ENCODE measurements around the gene TRAF6. TPM values are rescaled to one million over a fixed set of nuclear protein-coding genes. Genes with fewer than 3 reads are reported as not detected.
"Not testable (repeated sequence)": the region's sequence is repeated elsewhere in the genome, so short reads cannot be mapped to it uniquely, and the experiment has no call there.

The TRAF6 gene
- total RNA-seq = 10 to 100 TPM; 10.7 to 16.0 (median 13.3) TPM

GRCh38 chr11:36509694-36510593 lies at the start of gene TRAF6:
TSS of gene TRAF6 (minus strand) at chr11:36510272. CDS start at chr11:36501515, 8,757 bp downstream.
- peak; percentile 79 to 97 for DNase-seq (ENCODE audit: low spot score in 2 of 2)
- intact Hi-C loops (cut with DNase I; ENCODE audit: low total_unique reads) = loop anchor here (5.0 kb wide), 1 partner anchor 538 kb away; no protein-coding TSS in a partner anchor
- WGBS, 2 donors = 0% methylated on average over 44 to 67 of the region's 81 CpGs
- TF ChIP-seq, protein P1, sequence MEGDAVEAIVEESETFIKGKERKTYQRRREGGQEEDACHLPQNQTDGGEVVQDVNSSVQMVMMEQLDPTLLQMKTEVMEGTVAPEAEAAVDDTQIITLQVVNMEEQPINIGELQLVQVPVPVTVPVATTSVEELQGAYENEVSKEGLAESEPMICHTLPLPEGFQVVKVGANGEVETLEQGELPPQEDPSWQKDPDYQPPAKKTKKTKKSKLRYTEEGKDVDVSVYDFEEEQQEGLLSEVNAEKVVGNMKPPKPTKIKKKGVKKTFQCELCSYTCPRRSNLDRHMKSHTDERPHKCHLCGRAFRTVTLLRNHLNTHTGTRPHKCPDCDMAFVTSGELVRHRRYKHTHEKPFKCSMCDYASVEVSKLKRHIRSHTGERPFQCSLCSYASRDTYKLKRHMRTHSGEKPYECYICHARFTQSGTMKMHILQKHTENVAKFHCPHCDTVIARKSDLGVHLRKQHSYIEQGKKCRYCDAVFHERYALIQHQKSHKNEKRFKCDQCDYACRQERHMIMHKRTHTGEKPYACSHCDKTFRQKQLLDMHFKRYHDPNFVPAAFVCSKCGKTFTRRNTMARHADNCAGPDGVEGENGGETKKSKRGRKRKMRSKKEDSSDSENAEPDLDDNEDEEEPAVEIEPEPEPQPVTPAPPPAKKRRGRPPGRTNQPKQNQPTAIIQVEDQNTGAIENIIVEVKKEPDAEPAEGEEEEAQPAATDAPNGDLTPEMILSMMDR (IDR thresholded peaks at IDR 0.05) = peak in 1 of 3 donors; percentile 75
- no peak for TF ChIP-seq POLR2A (IDR thresholded peaks at IDR 0.05)
- H3K4me3 ChIP-seq (ENCODE audit: low read depth, poor library complexity, severe bottlenecking) = peak within 1 kb of the TSS; percentile 96

- no peak overlapping the region for H3K4me3 ChIP-seq (ENCODE audit: low read depth, poor library complexity, severe bottlenecking)
- no peak for DNase-seq (ENCODE audit: low spot score in 2 of 2)
- intact Hi-C loops (cut with DNase I; ENCODE audit: low total_unique reads) = no loop called here
- WGBS, 2 donors = 71 to 76% methylated on average over 4 of the region's 4 CpGs
- TF ChIP-seq POLR2A (IDR thresholded peaks at IDR 0.05) = no peak
- TF ChIP-seq, protein P1 (IDR thresholded peaks at IDR 0.05) = no peak
Measured at GRCh38 chr11:36558571-36559413, 48.7 kb upstream of the TRAF6 start.

- TF ChIP-seq POLR2A (IDR thresholded peaks at IDR 0.05) = no peak
- TF ChIP-seq, protein P1 (IDR thresholded peaks at IDR 0.05) = no peak
- intact Hi-C loops (cut with DNase I; ENCODE audit: low total_unique reads) = no loop called here
- no peak overlapping the region for H3K4me3 ChIP-seq (ENCODE audit: low read depth, poor library complexity, severe bottlenecking)
- DNase-seq (ENCODE audit: low spot score in 2 of 2) = no peak
Measured at GRCh38 chr11:36557991-36558390, 47.9 kb upstream of the TRAF6 start.

DNA sequence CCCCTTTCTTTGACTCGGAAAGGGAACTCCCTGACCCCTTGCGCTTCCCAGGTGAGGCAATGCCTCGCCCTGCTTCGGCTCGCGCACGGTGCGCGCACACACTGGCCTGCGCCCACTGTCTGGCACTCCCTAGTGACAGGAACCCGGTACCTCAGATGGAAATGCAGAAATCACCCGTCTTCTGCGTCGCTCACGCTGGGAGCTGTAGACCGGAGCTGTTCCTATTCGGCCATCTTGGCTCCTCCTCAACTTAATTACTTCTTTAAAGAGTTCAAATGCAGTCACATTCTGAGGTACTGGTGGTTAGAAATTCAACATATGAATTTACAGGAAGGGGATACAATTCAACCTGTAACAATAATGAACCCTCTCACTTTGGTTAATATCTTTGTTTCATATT lies 47.3 kb upstream of the TRAF6 start:
- H3K4me3 ChIP-seq (ENCODE audit: low read depth, poor library complexity, severe bottlenecking); intact Hi-C loops (cut with DNase I; ENCODE audit: low total_unique reads); DNase-seq (ENCODE audit: low spot score in 2 of 2): not testable (repeated sequence)
- WGBS, 2 donors = 92 to 94% methylated on average over 7 to 14 of the region's 17 CpGs

DNA sequence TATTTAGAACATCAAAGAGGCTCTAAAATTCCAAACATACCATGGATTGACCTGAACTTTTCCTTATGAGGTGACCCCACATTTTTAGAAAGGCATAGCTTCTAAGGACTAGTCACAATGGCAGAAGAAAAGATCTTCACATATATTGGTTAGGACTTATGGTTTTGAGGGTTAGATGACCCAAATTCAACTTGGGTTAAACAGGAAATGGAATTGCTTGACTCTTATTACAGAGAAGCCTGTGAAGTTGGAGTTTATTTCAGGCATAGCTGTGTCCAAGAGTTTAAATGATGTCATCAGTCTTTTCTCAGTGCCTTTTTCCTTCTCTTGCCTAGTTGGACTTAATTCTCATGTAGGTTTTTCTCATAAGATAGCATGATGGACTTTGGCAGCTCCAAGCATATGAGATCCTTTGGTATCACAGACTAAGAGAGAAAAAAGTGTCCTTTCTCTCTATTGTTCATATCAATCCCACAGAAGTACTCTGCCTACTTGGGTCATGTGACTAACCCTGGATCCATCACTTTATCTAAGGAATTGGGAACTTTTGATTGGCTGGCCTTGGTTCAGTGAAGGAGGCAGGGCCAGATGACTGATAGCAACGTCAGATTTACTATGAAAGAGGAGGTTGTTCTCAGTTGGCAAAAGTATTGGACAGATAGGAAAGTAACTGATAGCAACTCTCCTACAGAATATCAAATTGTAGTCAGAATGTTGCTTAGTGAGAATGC lies 40.5 kb upstream of the TRAF6 start:
- TF ChIP-seq, protein P1 (IDR thresholded peaks at IDR 0.05) = no peak
- no peak overlapping the region for H3K4me3 ChIP-seq (ENCODE audit: low read depth, poor library complexity, severe bottlenecking)
- intact Hi-C loops (cut with DNase I; ENCODE audit: low total_unique reads) = no loop called here
- DNase-seq (ENCODE audit: low spot score in 2 of 2) = no peak
- 24 to 33% methylated on average over 1 of the region's 1 CpG for WGBS, 2 donors

Data from lower leg skin (tissue), 4 donors.